HepG2 (cell line): ENCODE results near the gene DAGLB. TPM values are rescaled to one million over a fixed set of nuclear protein-coding genes. Genes with fewer than 3 reads are reported as not detected.

Experiments used
- HNRNPK ChIP-seq: fragments of 200-400 bp; formaldehyde crosslinking; IDR thresholded peaks from 2 replicates; pipeline ENCODE4 v1.6.1; 2018; ENCODE audit warnings: low read length, low read depth, moderate library complexity, mild to moderate bottlenecking; ENCODE audit not compliant: poor library complexity, severe bottlenecking
- MXD3 ChIP-seq: IDR thresholded peaks from 2 replicates; pipeline ENCODE4 v1.6.1; 2016; ENCODE audit warnings: mild to moderate bottlenecking, missing biosample characterization, missing genetic modification reagents
- STAT5B ChIP-seq: sonication (generic); formaldehyde crosslinking; IDR thresholded peaks from 2 replicates; pipeline ENCODE4 v1.4.0; 2020; ENCODE audit warnings: missing genetic modification reagents
- ZNF512 ChIP-seq: sonication (generic); formaldehyde crosslinking; IDR thresholded peaks from 2 replicates; pipeline ENCODE4 v1.4.0; 2020; ENCODE audit warnings: mild to moderate bottlenecking, missing genetic modification reagents
- polyA plus RNA-seq, 8 experiments: library from polyadenylated mRNA; depleted of rRNA in 3 of 8; stranded (reverse) in 7 of 8; unstranded in 1 of 8; fragments of >200 nt; fragmentation: Illumina TruSeq in 4 of 8; extraction: Trizol in 4 of 8; gene quantifications; 2 replicates each; pipeline versions ENCODE4 v1.2.1 to v1.2.3, GENCODE V29; 2011 to 2016; ENCODE audit warnings: low read depth in 4 of 8, missing spikeins in 1 of 8, mixed read lengths in 1 of 8; ENCODE audit not compliant: insufficient read depth in 1 of 8
- total RNA-seq, 5 experiments: library from RNA; depleted of rRNA; stranded (reverse); fragments of >200 nt; fragmentation: Illumina TruSeq; extraction: Trizol; gene quantifications; 2 replicates each; pipeline ENCODE4 v1.2.3, GENCODE V29; 2016; ENCODE audit warnings: low read depth in 1 of 5
- TF ChIP-seq, protein P1 (sequence below): sonication (generic); formaldehyde crosslinking; IDR thresholded peaks from 2 replicates; pipeline ENCODE4 v1.4.0; 2020; ENCODE audit warnings: missing genetic modification reagents, borderline replicate concordance
- TF ChIP-seq, protein P2 (sequence below): sonication (generic); formaldehyde crosslinking; IDR thresholded peaks from 2 replicates; pipeline ENCODE4 v1.5.0; 2020; ENCODE audit warnings: mild to moderate bottlenecking, missing genetic modification reagents, borderline replicate concordance

The DAGLB gene
- total and polyA plus RNA-seq, 2 of the 13 experiments (the other 11 are each of a cell fraction or from before 2014, with no cell fraction given) = 7.9 to 9.8 TPM

DNA sequence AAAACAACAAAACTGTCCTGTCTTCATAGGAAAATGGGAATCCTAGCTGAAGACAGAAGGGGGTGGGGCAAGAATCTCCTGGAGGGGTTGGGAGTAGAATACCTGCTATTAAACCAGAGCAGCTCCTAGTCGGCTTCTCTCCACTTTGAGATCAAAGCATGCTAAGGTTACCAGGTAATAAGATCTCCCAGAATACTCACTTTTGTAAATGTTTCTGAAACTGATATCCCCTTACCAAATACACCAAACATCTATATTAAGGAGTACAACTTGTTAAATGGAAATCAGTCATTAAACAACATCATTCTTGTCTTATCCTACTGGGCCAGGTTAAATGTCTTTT lies 29.5 kb upstream of the DAGLB start (continued):
- TF ChIP-seq MXD3 (CRISPR knock-in tag) (no peak), ZNF512 (no peak), STAT5B (no peak), HNRNPK (no peak)
- TF ChIP-seq, protein P1, sequence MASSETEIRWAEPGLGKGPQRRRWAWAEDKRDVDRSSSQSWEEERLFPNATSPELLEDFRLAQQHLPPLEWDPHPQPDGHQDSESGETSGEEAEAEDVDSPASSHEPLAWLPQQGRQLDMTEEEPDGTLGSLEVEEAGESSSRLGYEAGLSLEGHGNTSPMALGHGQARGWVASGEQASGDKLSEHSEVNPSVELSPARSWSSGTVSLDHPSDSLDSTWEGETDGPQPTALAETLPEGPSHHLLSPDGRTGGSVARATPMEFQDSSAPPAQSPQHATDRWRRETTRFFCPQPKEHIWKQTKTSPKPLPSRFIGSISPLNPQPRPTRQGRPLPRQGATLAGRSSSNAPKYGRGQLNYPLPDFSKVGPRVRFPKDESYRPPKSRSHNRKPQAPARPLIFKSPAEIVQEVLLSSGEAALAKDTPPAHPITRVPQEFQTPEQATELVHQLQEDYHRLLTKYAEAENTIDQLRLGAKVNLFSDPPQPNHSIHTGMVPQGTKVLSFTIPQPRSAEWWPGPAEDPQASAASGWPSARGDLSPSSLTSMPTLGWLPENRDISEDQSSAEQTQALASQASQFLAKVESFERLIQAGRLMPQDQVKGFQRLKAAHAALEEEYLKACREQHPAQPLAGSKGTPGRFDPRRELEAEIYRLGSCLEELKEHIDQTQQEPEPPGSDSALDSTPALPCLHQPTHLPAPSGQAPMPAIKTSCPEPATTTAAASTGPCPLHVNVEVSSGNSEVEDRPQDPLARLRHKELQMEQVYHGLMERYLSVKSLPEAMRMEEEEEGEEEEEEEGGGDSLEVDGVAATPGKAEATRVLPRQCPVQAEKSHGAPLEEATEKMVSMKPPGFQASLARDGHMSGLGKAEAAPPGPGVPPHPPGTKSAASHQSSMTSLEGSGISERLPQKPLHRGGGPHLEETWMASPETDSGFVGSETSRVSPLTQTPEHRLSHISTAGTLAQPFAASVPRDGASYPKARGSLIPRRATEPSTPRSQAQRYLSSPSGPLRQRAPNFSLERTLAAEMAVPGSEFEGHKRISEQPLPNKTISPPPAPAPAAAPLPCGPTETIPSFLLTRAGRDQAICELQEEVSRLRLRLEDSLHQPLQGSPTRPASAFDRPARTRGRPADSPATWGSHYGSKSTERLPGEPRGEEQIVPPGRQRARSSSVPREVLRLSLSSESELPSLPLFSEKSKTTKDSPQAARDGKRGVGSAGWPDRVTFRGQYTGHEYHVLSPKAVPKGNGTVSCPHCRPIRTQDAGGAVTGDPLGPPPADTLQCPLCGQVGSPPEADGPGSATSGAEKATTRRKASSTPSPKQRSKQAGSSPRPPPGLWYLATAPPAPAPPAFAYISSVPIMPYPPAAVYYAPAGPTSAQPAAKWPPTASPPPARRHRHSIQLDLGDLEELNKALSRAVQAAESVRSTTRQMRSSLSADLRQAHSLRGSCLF (CRISPR knock-in tag) = no peak
- TF ChIP-seq, protein P2, sequence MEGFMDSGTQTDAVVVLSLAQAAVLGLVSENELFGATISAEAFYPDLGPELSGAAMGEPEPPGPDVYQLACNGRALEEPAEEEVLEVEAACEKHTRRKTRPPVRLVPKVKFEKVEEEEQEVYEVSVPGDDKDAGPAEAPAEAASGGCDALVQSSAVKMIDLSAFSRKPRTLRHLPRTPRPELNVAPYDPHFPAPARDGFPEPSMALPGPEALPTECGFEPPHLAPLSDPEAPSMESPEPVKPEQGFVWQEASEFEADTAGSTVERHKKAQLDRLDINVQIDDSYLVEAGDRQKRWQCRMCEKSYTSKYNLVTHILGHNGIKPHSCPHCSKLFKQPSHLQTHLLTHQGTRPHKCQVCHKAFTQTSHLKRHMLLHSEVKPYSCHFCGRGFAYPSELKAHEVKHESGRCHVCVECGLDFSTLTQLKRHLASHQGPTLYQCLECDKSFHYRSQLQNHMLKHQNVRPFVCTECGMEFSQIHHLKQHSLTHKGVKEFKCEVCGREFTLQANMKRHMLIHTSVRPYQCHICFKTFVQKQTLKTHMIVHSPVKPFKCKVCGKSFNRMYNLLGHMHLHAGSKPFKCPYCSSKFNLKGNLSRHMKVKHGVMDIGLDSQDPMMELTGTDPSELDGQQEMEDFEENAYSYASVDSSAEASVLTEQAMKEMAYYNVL (CRISPR knock-in tag) = no peak
